Head of caudate nucleus (tissue), 42 donors: ENCODE data around the gene OTOP3.
A peak's percentile ranks its signal among the peaks of the same experiment; 100 is the strongest.
"Not testable (repeated sequence)": the region's sequence is repeated elsewhere in the genome, so short reads cannot be mapped to it uniquely, and the experiment has no call there.

ENCODE experiments used
- DNase-seq, 42 donors: peaks; one replicate each; pipeline versions ENCODE4 v3.0.0 to v3.0.0-alpha.2; 2020 to 2021; ENCODE audit warnings: mixed read lengths in 7 of 42
- intact Hi-C: fragments of 100-400 bp; cut with DNase I; formaldehyde crosslinking; loops from one replicate; pipeline ENCODE4 v1.15.0; 2022

OTOP3 gene

GRCh38 chr17:74911423-74911822 is 24.3 kb upstream of the OTOP3 start:
- DNase-seq, intact Hi-C loops: not testable (repeated sequence)

GRCh38 chr17:74916136-74916850 is 19.4 kb upstream of the OTOP3 start:
- DNase-seq: no peak
- intact Hi-C loops: no loop called here

GRCh38 chr17:74916851-74917199 is 18.9 kb upstream of the OTOP3 start:
- intact Hi-C loops: no loop called here
- DNase-seq: no peak

GRCh38 chr17:74917430-74917829 is 18.3 kb upstream of the OTOP3 start:
- intact Hi-C loops: no loop called here
- peak in 4 of 42 donors; percentile 8 to 27 (median 12) for DNase-seq

GRCh38 chr17:74918906-74919305 is 16.8 kb upstream of the OTOP3 start:
- DNase-seq: no peak
- intact Hi-C loops: no loop called here

- peak in 17 of 42 donors; percentile 13 to 78 (median 31) for DNase-seq
These were observed 16.0 kb upstream of the OTOP3 start for GRCh38 chr17:74919440-74920305.

GRCh38 chr17:74920306-74920620 is 15.4 kb upstream of the OTOP3 start:
- intact Hi-C loops: no loop called here
- DNase-seq: no peak

More at GRCh38 chr17:74919440-74920305, 16.0 kb upstream of the OTOP3 start:
- intact Hi-C loops: no loop called here

GRCh38 chr17:74920642-74921025 is 15.1 kb upstream of the OTOP3 start:
- DNase-seq: no peak
- intact Hi-C loops: no loop called here

GRCh38 chr17:74921026-74921681 is 14.5 kb upstream of the OTOP3 start:
- DNase-seq: no peak
- intact Hi-C loops: no loop called here

GRCh38 chr17:74921769-74922168 is 13.9 kb upstream of the OTOP3 start:
- intact Hi-C loops: no loop called here
- DNase-seq: no peak

- no peak for DNase-seq
- intact Hi-C loops: no loop called here
These were observed 13.5 kb upstream of the OTOP3 start for GRCh38 chr17:74922172-74922571.

- no peak for DNase-seq
- intact Hi-C loops: no loop called here
These were observed 12.8 kb upstream of the OTOP3 start, which contains the start of gene USH1G for GRCh38 chr17:74922694-74923537. Gene USH1G (minus strand): TSS chr17:74923255. CDS start chr17:74923073, 182 bp downstream.

GRCh38 chr17:74923538-74924249 is 12.0 kb upstream of the OTOP3 start:
- intact Hi-C loops: no loop called here

GRCh38 chr17:74924250-74924948 is 11.3 kb upstream of the OTOP3 start, which contains the start of gene OTOP2:
Gene OTOP2 (plus strand): TSS chr17:74924273. CDS start chr17:74924633, 360 bp downstream.
- intact Hi-C loops: no loop called here
- peak in 14 of 42 donors; percentile 15 to 51 (median 30) for DNase-seq

More at GRCh38 chr17:74923538-74924249, 12.0 kb upstream of the OTOP3 start:
- DNase-seq: peak in 40 of 42 donors; percentile 11 to 85 (median 58)

GRCh38 chr17:74925242-74925641 is 10.5 kb upstream of the OTOP3 start:
- intact Hi-C loops: no loop called here

GRCh38 chr17:74928786-74929185 is 6.9 kb upstream of the OTOP3 start:
- no peak for DNase-seq
- intact Hi-C loops: no loop called here

More at GRCh38 chr17:74925242-74925641, 10.5 kb upstream of the OTOP3 start:
- DNase-seq: no peak

GRCh38 chr17:74930535-74931036 is 5.1 kb upstream of the OTOP3 start:
- DNase-seq: no peak
- intact Hi-C loops: no loop called here
